ENCODE data around the gene SAP30L.

SAP30L gene

GRCh38 chr5:154494036-154494435 is 48.2 kb downstream of the SAP30L start:
- no peaks in the 10 kb centered on the region; a peak in 1 of 22 replicates for H4K20me1 ChIP-seq
- H3K9ac ChIP-seq: no peak overlapping the region
- H3K36me3 ChIP-seq: no peaks in the 10 kb centered on the region
- no peaks in the 10 kb centered on the region for H3K4me1 ChIP-seq
- H3K4me2 ChIP-seq: no peak overlapping the region
- H3K9me3 ChIP-seq (replicated peaks in 1 of 11): no peaks in the 10 kb centered on the region
- no peak for TF ChIP-seq Cebpa-rat (IDR thresholded peaks at IDR 0.05)
- no peak overlapping the region for H3K4me3 ChIP-seq
- no peaks in the 10 kb centered on the region for H3K27me3 ChIP-seq
- H3K27ac ChIP-seq: no peak overlapping the region

- no peak for TF ChIP-seq Cebpa-rat (IDR thresholded peaks at IDR 0.05)
- H3K4me1 ChIP-seq: peaks cover 7 to 14% (median 12%) of the 10 kb centered on the region in 10 experiments
- no peak overlapping the region for H3K27ac ChIP-seq
- no peak overlapping the region for H3K4me2 ChIP-seq
- no peaks in the 10 kb centered on the region for H3K9me3 ChIP-seq (replicated peaks in 1 of 11)
- H3K27me3 ChIP-seq: no peaks in the 10 kb centered on the region
- H3K9ac ChIP-seq: no peak overlapping the region
- no peaks in the 10 kb centered on the region for H3K36me3 ChIP-seq
- no peaks in the 10 kb centered on the region for H4K20me1 ChIP-seq
- H3K4me3 ChIP-seq: no peak overlapping the region
Measured at GRCh38 chr5:154498591-154498990, 52.8 kb downstream of the SAP30L start.

GRCh38 chr5:154498994-154499393 is 53.2 kb downstream of the SAP30L start:
- H3K27ac ChIP-seq: no peak overlapping the region
- H3K4me1 ChIP-seq: peaks cover 7 to 18% (median 16%) of the 10 kb centered on the region in 10 experiments
- H3K9ac ChIP-seq: no peak overlapping the region
- TF ChIP-seq Cebpa-rat (IDR thresholded peaks at IDR 0.05): no peak
- no peaks in the 10 kb centered on the region for H3K9me3 ChIP-seq (replicated peaks in 1 of 11)
- H3K4me3 ChIP-seq: no peak overlapping the region
- no peak overlapping the region for H3K4me2 ChIP-seq
- H3K36me3 ChIP-seq: no peaks in the 10 kb centered on the region
- H3K27me3 ChIP-seq: no peaks in the 10 kb centered on the region
- no peaks in the 10 kb centered on the region for H4K20me1 ChIP-seq

GRCh38 chr5:154501566-154501965 is 55.8 kb downstream of the SAP30L start:
- no peak overlapping the region for H3K4me2 ChIP-seq
- H3K9me3 ChIP-seq (replicated peaks in 1 of 11): no peaks in the 10 kb centered on the region
- H3K4me1 ChIP-seq: peaks cover 14 to 31% (median 25%) of the 10 kb centered on the region in 10 experiments
- no peak overlapping the region for H3K27ac ChIP-seq
- 0 out of 22 replicates have a peak, but pooled peaks cover 0 to under 1% (median 0%) of the 10 kb centered on the region in 11 experiments for H3K27me3 ChIP-seq
- no peak overlapping the region for H3K9ac ChIP-seq
- H3K4me3 ChIP-seq: no peak overlapping the region
- no peaks in the 10 kb centered on the region; a peak in 1 of 22 replicates for H4K20me1 ChIP-seq
- H3K36me3 ChIP-seq: no peaks in the 10 kb centered on the region
- no peak for TF ChIP-seq Cebpa-rat (IDR thresholded peaks at IDR 0.05)

- H3K27me3 ChIP-seq: 0 out of 22 replicates have a peak, but pooled peaks cover 0 to 6% (median 0%) of the 10 kb centered on the region in 11 experiments
- no peak overlapping the region for H3K4me3 ChIP-seq
- H3K4me2 ChIP-seq: peak overlapping the region in 8 of 11 experiments; percentile 52 to 82 (median 70); a peak in 15 of 22 replicates
- H3K9ac ChIP-seq: no peak overlapping the region
- H3K9me3 ChIP-seq (replicated peaks in 1 of 11): no peaks in the 10 kb centered on the region
- no peak overlapping the region for H3K27ac ChIP-seq
- H3K4me1 ChIP-seq: peaks cover 14 to 35% (median 30%) of the 10 kb centered on the region in 10 experiments
- no peaks in the 10 kb centered on the region for H3K36me3 ChIP-seq
- TF ChIP-seq Cebpa-rat (IDR thresholded peaks at IDR 0.05): no peak
- no peaks in the 10 kb centered on the region; a peak in 1 of 22 replicates for H4K20me1 ChIP-seq
Measured at GRCh38 chr5:154502180-154502579, 56.4 kb downstream of the SAP30L start.

GRCh38 chr5:154503698-154504039 is 57.9 kb downstream of the SAP30L start:
- Histone ChIP-seq H3K9me3 (replicated peaks in 1 of 11) (no peaks in the 10 kb centered on the region), H4K20me1 (no peaks in the 10 kb centered on the region; a peak in 1 of 22 replicates), H3K4me2 (peak overlapping the region; percentile 52 to 82 (median 73); a peak in 19 of 22 replicates), H3K9ac (no peak overlapping the region), H3K36me3 (no peaks in the 10 kb centered on the region), H3K4me3 (no peak overlapping the region), H3K27me3 (peaks cover 0 to 7% (median 0%) of the 10 kb centered on the region in 11 experiments; a peak in 1 of 22 replicates), H3K4me1 (peaks cover 14 to 46% (median 39%) of the 10 kb centered on the region in 10 experiments), H3K27ac (no peak overlapping the region)
- TF ChIP-seq Cebpa-rat (IDR thresholded peaks at IDR 0.05): no peak

- TF ChIP-seq Cebpa-rat (IDR thresholded peaks at IDR 0.05): no peak
- H3K36me3 ChIP-seq: no peaks in the 10 kb centered on the region
- no peak overlapping the region for H3K27ac ChIP-seq
- no peak overlapping the region for H3K4me3 ChIP-seq
- no peak overlapping the region for H3K9ac ChIP-seq
- peaks cover 0 to 4% (median 0%) of the 10 kb centered on the region in 11 experiments; a peak in 3 of 22 replicates for H4K20me1 ChIP-seq
- peaks cover 0 to 9% (median 0%) of the 10 kb centered on the region in 11 experiments; a peak in 2 of 22 replicates for H3K27me3 ChIP-seq
- peaks cover 19 to 65% (median 57%) of the 10 kb centered on the region in 10 experiments for H3K4me1 ChIP-seq
- peak overlapping the region in 6 of 11 experiments; percentile 61 to 78 (median 71); a peak in 11 of 22 replicates for H3K4me2 ChIP-seq
- no peaks in the 10 kb centered on the region for H3K9me3 ChIP-seq (replicated peaks in 1 of 11)
Measured at GRCh38 chr5:154505567-154505966, 59.8 kb downstream of the SAP30L start.

- no peak for TF ChIP-seq Cebpa-rat (IDR thresholded peaks at IDR 0.05)
- Histone ChIP-seq H3K4me2 (peak overlapping the region; percentile 40 to 78 (median 61)), H3K27ac (no peak overlapping the region), H3K4me1 (peaks cover 20 to 71% (median 62%) of the 10 kb centered on the region in 10 experiments), H3K27me3 (peaks cover 0 to 9% (median 0%) of the 10 kb centered on the region in 11 experiments; a peak in 2 of 22 replicates), H3K9me3 (replicated peaks in 1 of 11) (no peaks in the 10 kb centered on the region), H3K4me3 (no peak overlapping the region), H3K36me3 (no peaks in the 10 kb centered on the region), H3K9ac (no peak overlapping the region; a peak in 1 of 22 replicates), H4K20me1 (peaks cover 0 to 4% (median 0%) of the 10 kb centered on the region in 11 experiments; a peak in 3 of 22 replicates)
Measured at GRCh38 chr5:154506049-154506715, 60.4 kb downstream of the SAP30L start.

- Histone ChIP-seq H3K27me3 (peaks cover 0 to 9% (median 0%) of the 10 kb centered on the region in 11 experiments; a peak in 2 of 22 replicates), H3K4me1 (peaks cover 20 to 74% (median 64%) of the 10 kb centered on the region in 10 experiments), H3K36me3 (no peaks in the 10 kb centered on the region), H4K20me1 (peaks cover 0 to 4% (median 0%) of the 10 kb centered on the region in 11 experiments; a peak in 3 of 22 replicates), H3K4me2 (peak overlapping the region; percentile 40 to 78 (median 61); a peak in 20 of 22 replicates), H3K4me3 (no peak overlapping the region), H3K9me3 (replicated peaks in 1 of 11) (no peaks in the 10 kb centered on the region), H3K27ac (no peak overlapping the region), H3K9ac (no peak overlapping the region)
- no peak for TF ChIP-seq Cebpa-rat (IDR thresholded peaks at IDR 0.05)
Measured at GRCh38 chr5:154506716-154507080, 60.9 kb downstream of the SAP30L start.
